Fibroblast of peridontal ligament (primary cell): ENCODE data around the gene LCP2.

ENCODE experiments used
- DNase-seq: peaks from one replicate; pipeline ENCODE4 v3.0.0-alpha.2; 2010; ENCODE audit errors: extremely low read depth

LCP2 gene

DNA sequence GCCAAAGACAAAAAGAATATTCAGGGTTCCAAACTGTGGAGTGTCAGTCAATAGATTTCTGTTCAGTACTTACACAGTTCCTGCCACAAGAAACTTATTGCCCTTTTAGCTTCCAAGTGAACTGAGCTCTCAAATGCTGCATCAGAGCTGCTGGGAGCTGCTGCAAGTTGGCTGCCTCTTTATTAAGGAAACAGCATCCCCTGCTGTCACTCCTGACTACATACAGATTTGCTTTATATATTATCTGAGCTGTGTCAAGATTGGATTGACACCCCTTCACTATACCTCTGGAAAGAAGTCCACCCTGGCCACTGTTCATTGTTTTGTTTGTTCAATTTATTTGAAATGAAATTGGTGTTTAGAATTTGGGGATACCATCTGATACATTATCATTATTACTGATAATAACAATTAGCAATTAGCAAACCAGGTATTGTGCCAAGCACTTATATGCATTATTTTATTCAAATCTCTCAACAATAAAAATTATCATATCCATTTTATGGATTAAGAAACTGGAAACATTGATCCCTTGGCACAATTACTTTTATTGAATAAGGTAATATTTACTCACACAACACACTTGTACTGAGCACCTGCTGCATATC is 81.2 kb downstream of the LCP2 start:
- DNase-seq, result peak; percentile 59

- DNase-seq, result no peak
These were observed 85.8 kb downstream of the LCP2 start for GRCh38 chr5:170211575-170212334.

GRCh38 chr5:170206958-170207357 is 90.6 kb downstream of the LCP2 start:
- no peak for DNase-seq

- DNase-seq, result no peak
These were observed 91.4 kb downstream of the LCP2 start for GRCh38 chr5:170206216-170206615.

- DNase-seq, result no peak
These were observed 93.4 kb downstream of the LCP2 start for GRCh38 chr5:170204202-170204601.

- DNase-seq, result no peak
These were observed 95.5 kb downstream of the LCP2 start for GRCh38 chr5:170202117-170202516.

- DNase-seq, result no peak
These were observed 96.3 kb downstream of the LCP2 start for GRCh38 chr5:170201311-170201710.

GRCh38 chr5:170200876-170201275 is 96.7 kb downstream of the LCP2 start:
- no peak for DNase-seq
